ENCODE data around the gene LPP.

GRCh38 chr3:188534633-188535032 lies 380.7 kb downstream of the LPP start:
- TF ChIP-seq CREM (IDR thresholded peaks at IDR 0.05; ENCODE audit: low read depth), result no peak
- TF ChIP-seq POLR2A (IDR thresholded peaks at IDR 0.05; ENCODE audit: low read depth, low read length), result no peak
- no peak for TF ChIP-seq EZH2 (IDR thresholded peaks at IDR 0.05; ENCODE audit: borderline replicate concordance, control insufficient read depth, low read depth, low read length)
- TF ChIP-seq, protein P1, sequence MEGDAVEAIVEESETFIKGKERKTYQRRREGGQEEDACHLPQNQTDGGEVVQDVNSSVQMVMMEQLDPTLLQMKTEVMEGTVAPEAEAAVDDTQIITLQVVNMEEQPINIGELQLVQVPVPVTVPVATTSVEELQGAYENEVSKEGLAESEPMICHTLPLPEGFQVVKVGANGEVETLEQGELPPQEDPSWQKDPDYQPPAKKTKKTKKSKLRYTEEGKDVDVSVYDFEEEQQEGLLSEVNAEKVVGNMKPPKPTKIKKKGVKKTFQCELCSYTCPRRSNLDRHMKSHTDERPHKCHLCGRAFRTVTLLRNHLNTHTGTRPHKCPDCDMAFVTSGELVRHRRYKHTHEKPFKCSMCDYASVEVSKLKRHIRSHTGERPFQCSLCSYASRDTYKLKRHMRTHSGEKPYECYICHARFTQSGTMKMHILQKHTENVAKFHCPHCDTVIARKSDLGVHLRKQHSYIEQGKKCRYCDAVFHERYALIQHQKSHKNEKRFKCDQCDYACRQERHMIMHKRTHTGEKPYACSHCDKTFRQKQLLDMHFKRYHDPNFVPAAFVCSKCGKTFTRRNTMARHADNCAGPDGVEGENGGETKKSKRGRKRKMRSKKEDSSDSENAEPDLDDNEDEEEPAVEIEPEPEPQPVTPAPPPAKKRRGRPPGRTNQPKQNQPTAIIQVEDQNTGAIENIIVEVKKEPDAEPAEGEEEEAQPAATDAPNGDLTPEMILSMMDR (IDR thresholded peaks at IDR 0.05 in 2 of 3, conservative IDR thresholded peaks at IDR 0.05 in 1 of 3; ENCODE audit: control insufficient read depth in 2 of 3, extremely low read depth in 1 of 3, insufficient read depth in 1 of 3, low read depth in 3 of 3, low read length in 3 of 3), result no peak
- no peak for TF ChIP-seq HDGF (IDR thresholded peaks at IDR 0.05)
- no peak for TF ChIP-seq EGR1 (IDR thresholded peaks at IDR 0.05; ENCODE audit: borderline replicate concordance in 1 of 2, low read depth in 2 of 2, low read length in 2 of 2)
- no peak for TF ChIP-seq ZNF274 (IDR thresholded peaks at IDR 0.05; ENCODE audit: insufficient read depth, insufficient read length)
- TF ChIP-seq SREBF1 (IDR thresholded peaks at IDR 0.05; ENCODE audit: low read length), result no peak
- TF ChIP-seq SPI1 (IDR thresholded peaks at IDR 0.05; ENCODE audit: borderline replicate concordance, insufficient read depth, low read depth, low read length), result no peak
- TF ChIP-seq MAX (IDR thresholded peaks at IDR 0.05; ENCODE audit: low read depth, low read length), result no peak
- no peak for TF ChIP-seq HCFC1 (IDR thresholded peaks at IDR 0.05; ENCODE audit: low read length)

Measured in GM12878 (cell line).